NT2/D1 (cell line): ENCODE results near the gene CACNA1A.
"Not testable (repeated sequence)": the region's sequence is repeated elsewhere in the genome, so short reads cannot be mapped to it uniquely, and the experiment has no call there.

ENCODE experiments used
- SUZ12 ChIP-seq: IDR thresholded peaks from 2 replicates; pipeline ENCODE4 v1.6.1; 2011; ENCODE audit not compliant: insufficient read length, insufficient read depth; ENCODE audit errors: extremely low read depth
- YY1 ChIP-seq: IDR thresholded peaks from 2 replicates; pipeline ENCODE4 v1.6.1; 2011; ENCODE audit not compliant: insufficient read length, insufficient read depth
- ZNF274 ChIP-seq: IDR thresholded peaks from 2 replicates; pipeline ENCODE4 v1.6.1; 2011; ENCODE audit warnings: mild to moderate bottlenecking, low read depth, low read length

DNA sequence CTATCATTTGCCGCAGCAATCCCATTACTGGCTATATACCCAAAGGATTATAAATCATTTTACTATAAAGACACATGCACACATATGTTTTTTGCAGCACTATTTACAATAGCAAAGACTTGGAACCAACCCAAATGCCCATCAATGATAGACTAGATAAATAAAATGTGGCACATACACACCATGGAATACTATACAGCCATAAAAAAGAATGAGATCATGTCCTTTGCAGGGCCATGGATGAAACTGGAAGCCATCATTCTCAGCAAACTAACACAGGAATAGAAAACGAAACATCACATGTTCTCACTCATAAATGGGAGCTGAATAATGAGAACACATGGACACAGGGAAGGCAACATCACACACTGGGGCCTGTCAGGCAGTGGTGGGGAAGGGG is 23.4 kb upstream of the CACNA1A start:
- TF ChIP-seq ZNF274, YY1, SUZ12: not testable (repeated sequence)
